Liver (tissue), 3 donors: ENCODE results near the gene SETBP1.

ENCODE experiments used
- FOXA2 ChIP-seq: IDR thresholded peaks from 2 replicates; pipeline ENCODE4 v1.6.1; 2016; ENCODE audit warnings: antibody characterized with exemption
- GABPA ChIP-seq, 2 donors: IDR thresholded peaks in 1 of 2; conservative IDR thresholded peaks in 1 of 2; 2 replicates each; pipeline ENCODE4 v1.6.1; 2016; ENCODE audit warnings: antibody characterized with exemption in 2 of 2, mild to moderate bottlenecking in 1 of 2, moderate library complexity in 1 of 2
- NR2F2 ChIP-seq: IDR thresholded peaks from 2 replicates; pipeline ENCODE4 v1.6.1; 2016; ENCODE audit warnings: antibody characterized with exemption
- YY1 ChIP-seq: IDR thresholded peaks from 2 replicates; pipeline ENCODE4 v1.6.1; 2016; ENCODE audit warnings: antibody characterized with exemption, mild to moderate bottlenecking
- TF ChIP-seq, protein P1 (sequence below): fragments of 150-350 bp; IDR thresholded peaks from 2 replicates; pipeline ENCODE4 v1.5.1; 2017; ENCODE audit warnings: improper control_type of control experiment, low read depth, low read length; ENCODE audit not compliant: missing input control
- TF ChIP-seq, protein P2 (sequence below): IDR thresholded peaks from 2 replicates; pipeline ENCODE4 v1.6.1; 2016; ENCODE audit warnings: antibody characterized with exemption, mild to moderate bottlenecking
- donor health status: healthy.
- donor health status: healthy.

DNA sequence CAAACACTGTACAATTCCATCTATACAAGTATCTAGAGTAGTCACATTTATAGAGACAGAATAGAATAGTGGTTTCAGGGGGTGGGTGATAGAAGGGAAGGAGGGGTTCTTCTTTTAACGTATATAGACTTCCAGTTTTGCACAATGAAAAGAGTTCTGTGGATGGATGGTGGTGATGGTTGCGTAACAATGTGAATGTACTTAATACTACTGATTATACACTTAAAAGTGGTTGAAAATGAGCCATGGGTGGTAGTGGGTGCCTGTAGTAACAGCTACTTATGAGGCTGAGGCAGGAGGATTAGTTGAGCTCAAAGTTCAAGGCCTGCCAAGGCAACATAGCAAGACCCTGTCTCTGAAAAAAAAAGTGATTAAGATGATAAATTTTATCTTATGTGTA, 85.8 kb downstream of the SETBP1 start:
- TF ChIP-seq, protein P1, sequence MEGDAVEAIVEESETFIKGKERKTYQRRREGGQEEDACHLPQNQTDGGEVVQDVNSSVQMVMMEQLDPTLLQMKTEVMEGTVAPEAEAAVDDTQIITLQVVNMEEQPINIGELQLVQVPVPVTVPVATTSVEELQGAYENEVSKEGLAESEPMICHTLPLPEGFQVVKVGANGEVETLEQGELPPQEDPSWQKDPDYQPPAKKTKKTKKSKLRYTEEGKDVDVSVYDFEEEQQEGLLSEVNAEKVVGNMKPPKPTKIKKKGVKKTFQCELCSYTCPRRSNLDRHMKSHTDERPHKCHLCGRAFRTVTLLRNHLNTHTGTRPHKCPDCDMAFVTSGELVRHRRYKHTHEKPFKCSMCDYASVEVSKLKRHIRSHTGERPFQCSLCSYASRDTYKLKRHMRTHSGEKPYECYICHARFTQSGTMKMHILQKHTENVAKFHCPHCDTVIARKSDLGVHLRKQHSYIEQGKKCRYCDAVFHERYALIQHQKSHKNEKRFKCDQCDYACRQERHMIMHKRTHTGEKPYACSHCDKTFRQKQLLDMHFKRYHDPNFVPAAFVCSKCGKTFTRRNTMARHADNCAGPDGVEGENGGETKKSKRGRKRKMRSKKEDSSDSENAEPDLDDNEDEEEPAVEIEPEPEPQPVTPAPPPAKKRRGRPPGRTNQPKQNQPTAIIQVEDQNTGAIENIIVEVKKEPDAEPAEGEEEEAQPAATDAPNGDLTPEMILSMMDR: no peak
- TF ChIP-seq FOXA2: no peak
- TF ChIP-seq NR2F2: no peak
- TF ChIP-seq, protein P2, sequence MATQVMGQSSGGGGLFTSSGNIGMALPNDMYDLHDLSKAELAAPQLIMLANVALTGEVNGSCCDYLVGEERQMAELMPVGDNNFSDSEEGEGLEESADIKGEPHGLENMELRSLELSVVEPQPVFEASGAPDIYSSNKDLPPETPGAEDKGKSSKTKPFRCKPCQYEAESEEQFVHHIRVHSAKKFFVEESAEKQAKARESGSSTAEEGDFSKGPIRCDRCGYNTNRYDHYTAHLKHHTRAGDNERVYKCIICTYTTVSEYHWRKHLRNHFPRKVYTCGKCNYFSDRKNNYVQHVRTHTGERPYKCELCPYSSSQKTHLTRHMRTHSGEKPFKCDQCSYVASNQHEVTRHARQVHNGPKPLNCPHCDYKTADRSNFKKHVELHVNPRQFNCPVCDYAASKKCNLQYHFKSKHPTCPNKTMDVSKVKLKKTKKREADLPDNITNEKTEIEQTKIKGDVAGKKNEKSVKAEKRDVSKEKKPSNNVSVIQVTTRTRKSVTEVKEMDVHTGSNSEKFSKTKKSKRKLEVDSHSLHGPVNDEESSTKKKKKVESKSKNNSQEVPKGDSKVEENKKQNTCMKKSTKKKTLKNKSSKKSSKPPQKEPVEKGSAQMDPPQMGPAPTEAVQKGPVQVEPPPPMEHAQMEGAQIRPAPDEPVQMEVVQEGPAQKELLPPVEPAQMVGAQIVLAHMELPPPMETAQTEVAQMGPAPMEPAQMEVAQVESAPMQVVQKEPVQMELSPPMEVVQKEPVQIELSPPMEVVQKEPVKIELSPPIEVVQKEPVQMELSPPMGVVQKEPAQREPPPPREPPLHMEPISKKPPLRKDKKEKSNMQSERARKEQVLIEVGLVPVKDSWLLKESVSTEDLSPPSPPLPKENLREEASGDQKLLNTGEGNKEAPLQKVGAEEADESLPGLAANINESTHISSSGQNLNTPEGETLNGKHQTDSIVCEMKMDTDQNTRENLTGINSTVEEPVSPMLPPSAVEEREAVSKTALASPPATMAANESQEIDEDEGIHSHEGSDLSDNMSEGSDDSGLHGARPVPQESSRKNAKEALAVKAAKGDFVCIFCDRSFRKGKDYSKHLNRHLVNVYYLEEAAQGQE: no peak
- TF ChIP-seq YY1: no peak
- no peak for TF ChIP-seq GABPA (IDR thresholded peaks at IDR 0.05 in 1 of 2, conservative IDR thresholded peaks at IDR 0.05 in 1 of 2)
